CD4-positive, alpha-beta T cell treated with Interleukin-21 for 1 hour (primary cell): Measurements from ENCODE around the gene ABHD11.

ENCODE experiments used
- DNase-seq: peaks from one replicate; pipeline ENCODE4 v3.0.0-alpha.2; 2020

ABHD11 gene

DNA sequence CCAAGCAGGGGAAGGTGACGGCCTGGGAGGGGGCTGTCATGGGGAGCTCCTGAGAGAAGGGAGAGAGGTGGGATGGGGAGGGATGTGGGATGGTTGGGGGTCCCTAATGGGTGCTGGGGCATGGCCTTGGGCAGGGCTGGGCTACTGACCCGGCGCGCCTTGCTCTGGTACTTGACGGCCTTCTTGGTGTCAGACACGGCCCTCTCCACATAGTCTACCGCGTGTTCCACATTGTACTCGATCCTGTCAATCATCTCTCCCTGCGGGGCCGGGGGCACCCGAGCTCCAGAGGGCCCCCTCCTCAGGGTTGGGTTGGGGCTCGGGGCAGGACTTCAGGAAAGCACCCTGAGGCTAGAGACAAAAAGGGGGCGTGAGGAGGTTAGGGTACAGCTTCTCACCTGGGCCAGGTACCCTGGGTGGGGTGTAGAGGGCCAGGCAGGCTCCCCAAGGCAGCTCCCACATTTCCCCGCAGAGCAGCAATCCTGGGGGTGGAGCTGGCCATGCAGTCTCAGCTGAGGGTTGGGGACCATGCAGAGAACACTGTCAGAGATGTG is 37.9 kb downstream of the ABHD11 start:
- DNase-seq, result no peak

DNA sequence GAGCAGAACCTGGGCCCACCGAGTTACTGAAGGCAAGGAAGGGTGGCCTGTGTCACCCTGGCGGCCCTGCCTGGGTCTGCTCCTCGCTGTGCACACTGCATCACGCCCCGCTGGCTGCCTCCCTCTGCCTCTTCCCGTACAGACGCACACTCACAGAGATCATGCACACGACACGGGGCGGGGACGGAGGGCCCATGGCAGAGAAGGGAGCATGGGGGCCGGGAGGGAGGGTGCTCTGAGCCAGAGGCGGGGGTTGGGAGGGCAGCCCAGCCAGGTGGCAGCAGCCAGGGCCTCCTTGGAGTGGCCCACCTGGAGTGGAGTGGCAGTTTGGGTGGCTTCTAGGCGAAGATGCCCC is 38.6 kb downstream of the ABHD11 start:
- DNase-seq, result no peak

DNA sequence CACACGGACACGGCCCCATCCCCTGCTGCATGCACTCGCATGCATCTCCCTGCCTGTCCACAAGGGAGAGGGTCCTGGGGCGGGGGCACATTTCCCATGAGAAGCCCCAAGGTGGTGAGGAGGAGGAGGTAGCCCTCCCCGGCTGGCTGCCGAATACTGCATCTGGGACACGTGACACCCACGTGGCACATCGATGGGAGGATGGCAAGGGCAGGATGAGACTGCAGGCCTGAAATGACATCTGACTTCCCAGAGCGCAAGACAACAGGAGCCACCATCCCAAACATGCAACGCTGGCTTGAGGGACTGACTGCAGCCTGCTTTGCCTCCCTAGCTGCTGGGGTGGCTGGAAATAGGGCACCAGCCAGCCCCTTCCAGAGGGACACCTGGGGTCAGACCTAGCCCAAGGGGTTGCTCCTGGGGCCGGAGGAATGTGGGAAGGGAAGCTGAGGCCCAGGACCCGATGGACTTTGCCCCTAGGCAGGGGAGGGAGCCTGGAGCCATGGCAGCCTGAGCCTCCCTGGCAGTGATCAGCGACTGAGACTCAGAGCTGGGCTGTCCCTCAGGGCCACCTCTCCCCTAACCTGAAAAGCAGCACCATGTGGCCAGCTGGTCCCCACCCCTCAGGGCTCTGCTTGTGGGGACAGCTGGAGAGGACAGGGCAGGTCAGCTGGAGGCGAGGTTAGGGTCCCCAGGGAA is 39.1 kb downstream of the ABHD11 start:
- DNase-seq, result no peak

DNA sequence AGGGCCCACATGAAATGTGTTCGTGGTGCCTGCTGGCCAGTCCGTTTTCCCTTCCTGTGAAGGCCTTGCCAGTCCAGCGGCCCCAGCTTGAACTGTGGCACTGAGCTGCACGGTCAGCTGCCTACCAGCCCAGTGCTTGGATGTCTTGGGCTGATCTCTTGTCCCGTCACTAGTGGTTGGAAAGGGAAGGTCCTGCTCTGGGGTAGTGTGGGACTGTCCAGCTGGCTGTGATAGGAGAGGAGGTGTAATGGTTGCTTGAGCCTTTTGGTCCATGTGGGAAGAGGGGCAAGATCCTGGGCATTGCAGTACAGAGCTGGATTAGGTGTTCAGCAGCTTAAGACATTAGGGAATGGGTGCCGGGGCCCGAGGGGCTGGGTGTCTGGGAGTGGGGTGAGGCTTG is 40.2 kb downstream of the ABHD11 start:
- no peak for DNase-seq

DNA sequence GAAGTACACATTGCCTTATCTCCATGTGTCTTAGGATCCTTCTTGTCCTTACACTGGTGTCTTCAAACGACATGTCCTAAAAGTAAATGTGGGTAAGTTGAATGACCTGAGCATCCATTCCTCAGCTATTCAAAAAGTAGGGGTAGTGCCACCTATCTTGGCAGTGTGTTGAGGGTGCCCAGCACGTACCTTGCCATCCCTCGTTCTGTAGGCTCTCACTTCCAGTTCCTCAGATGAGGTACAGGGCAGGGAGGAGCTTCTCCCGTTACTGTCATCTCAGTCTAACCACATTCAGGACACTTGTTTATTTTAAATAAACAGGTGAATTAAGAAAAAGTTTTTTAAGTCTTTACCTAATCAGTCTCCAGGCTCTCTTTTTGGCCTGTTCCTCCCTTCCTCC is 42.2 kb downstream of the ABHD11 start:
- no peak for DNase-seq

DNA sequence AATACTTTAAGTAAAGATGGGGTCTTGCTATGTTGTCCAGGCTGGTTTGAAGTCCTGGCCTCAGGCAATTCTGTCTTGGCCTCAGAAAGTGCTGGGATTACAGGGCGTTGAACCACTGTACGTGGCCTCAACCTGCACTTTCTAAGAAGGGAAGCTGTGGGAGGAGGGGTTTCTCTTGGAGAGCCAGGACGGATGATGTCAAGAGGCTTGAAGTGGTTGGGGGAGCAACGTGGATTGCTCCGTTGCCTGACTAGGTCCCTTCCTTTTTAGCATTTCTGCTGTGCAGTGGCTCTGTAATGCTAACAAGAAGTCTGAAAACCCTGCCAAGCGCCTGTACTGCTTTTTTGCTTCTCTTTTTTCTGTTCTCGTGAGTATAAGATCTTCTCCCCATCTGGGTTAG is 48.0 kb downstream of the ABHD11 start:
- no peak for DNase-seq

DNA sequence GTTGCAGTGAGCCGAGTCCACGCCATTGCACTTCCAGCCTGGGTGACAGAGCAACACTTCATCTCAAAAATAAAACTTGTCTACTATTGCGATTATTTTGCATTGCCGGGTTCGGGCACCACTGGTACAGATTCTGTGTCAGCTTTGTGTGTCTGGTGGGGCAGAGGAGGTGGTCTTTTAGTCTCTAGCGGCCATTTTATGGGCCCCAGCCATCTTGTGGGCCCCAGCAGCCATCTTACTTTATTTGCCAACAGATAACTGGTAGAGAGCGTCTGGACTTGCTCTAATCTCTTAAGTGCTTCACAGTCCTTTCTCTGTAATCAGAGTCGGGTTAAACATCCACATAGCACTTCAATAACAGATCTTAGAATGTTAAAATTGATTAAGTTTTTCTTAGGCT is 50.3 kb downstream of the ABHD11 start:
- no peak for DNase-seq
